ENCODE data around the gene ANK3.

ANK3 gene

GRCh38 chr10:60367431-60367830, 22.2 kb downstream of the ANK3 start:
- no peak for DNase-seq (ENCODE audit: low read depth, low spot score)
- H3K4me3 ChIP-seq (ENCODE audit: low read depth, low read length) = no peak overlapping the region
- POLR2A ChIA-PET = no interaction called here
- TF ChIP-seq CTCF (IDR thresholded peaks at IDR 0.05; ENCODE audit: insufficient read depth, low read length, missing control alignments) = no peak
- CTCF ChIA-PET = interaction anchor here (1.0 to 1.7 kb wide), 3 partner anchors 9 to 24 kb away, joined by 3 to 5 read pairs (median 4); no protein-coding TSS in a partner anchor

GRCh38 chr10:60367024-60367423, 22.7 kb downstream of the ANK3 start:
- CTCF ChIA-PET = interaction anchor here (1.0 to 1.7 kb wide), 3 partner anchors 9 to 25 kb away, joined by 3 to 5 read pairs (median 4); no protein-coding TSS in a partner anchor
- DNase-seq (ENCODE audit: low read depth, low spot score) = no peak
- POLR2A ChIA-PET = no interaction called here
- no peak for TF ChIP-seq CTCF (IDR thresholded peaks at IDR 0.05; ENCODE audit: insufficient read depth, low read length, missing control alignments)
- H3K4me3 ChIP-seq (ENCODE audit: low read depth, low read length) = no peak overlapping the region

- DNase-seq (ENCODE audit: low read depth, low spot score) = no peak
- POLR2A ChIA-PET = no interaction called here
- CTCF ChIA-PET = no interaction called here
- no peak for TF ChIP-seq CTCF (IDR thresholded peaks at IDR 0.05; ENCODE audit: insufficient read depth, low read length, missing control alignments)
- H3K4me3 ChIP-seq (ENCODE audit: low read depth, low read length) = no peak overlapping the region
Measured at GRCh38 chr10:60363187-60363586, 26.5 kb downstream of the ANK3 start.

- H3K4me3 ChIP-seq (ENCODE audit: low read depth, low read length) = no peak overlapping the region
- ChIA-PET CTCF (no interaction called here), POLR2A (no interaction called here)
- DNase-seq (ENCODE audit: low read depth, low spot score) = no peak
- no peak for TF ChIP-seq CTCF (IDR thresholded peaks at IDR 0.05; ENCODE audit: insufficient read depth, low read length, missing control alignments)
Measured at GRCh38 chr10:60362461-60362860, 27.2 kb downstream of the ANK3 start.

- no peak for TF ChIP-seq CTCF (IDR thresholded peaks at IDR 0.05; ENCODE audit: insufficient read depth, low read length, missing control alignments)
- no peak for DNase-seq (ENCODE audit: low read depth, low spot score)
- ChIA-PET CTCF (no interaction called here), POLR2A (no interaction called here)
- no peak overlapping the region for H3K4me3 ChIP-seq (ENCODE audit: low read depth, low read length)
Measured at GRCh38 chr10:60359066-60359465, 30.6 kb downstream of the ANK3 start.

- POLR2A ChIA-PET = no interaction called here
- TF ChIP-seq CTCF (IDR thresholded peaks at IDR 0.05; ENCODE audit: insufficient read depth, low read length, missing control alignments) = no peak
- no peak for DNase-seq (ENCODE audit: low read depth, low spot score)
- no peak overlapping the region for H3K4me3 ChIP-seq (ENCODE audit: low read depth, low read length)
- CTCF ChIA-PET = no interaction called here
Measured at GRCh38 chr10:60358282-60358681, 31.4 kb downstream of the ANK3 start.

Data from AG04449 (cell line).